Measurements from ENCODE around the gene CYS1.
"Not testable (repeated sequence)": the region's sequence is repeated elsewhere in the genome, so short reads cannot be mapped to it uniquely, and the experiment has no call there.

The CYS1 gene

GRCh38 chr2:10033251-10034006 lies 46.8 kb downstream of the CYS1 start:
- Histone ChIP-seq H3K4me3 (ENCODE audit: low read depth in 1 of 2, low read length in 2 of 2) (no peak overlapping the region), H3K9ac (ENCODE audit: low read depth in 1 of 2, low read length in 2 of 2) (no peak overlapping the region), H3K27ac (ENCODE audit: low read depth, low read length) (no peak overlapping the region), H3K36me3 (ENCODE audit: control insufficient read depth in 1 of 2, insufficient read depth in 2 of 2, low read length in 2 of 2) (no peaks in the 10 kb centered on the region), H3K4me1 (ENCODE audit: control insufficient read depth in 1 of 2, insufficient read depth in 2 of 2, low read length in 2 of 2) (peaks cover 12 to 29% of the 10 kb centered on the region in 2 donors), H3K9me3 (ENCODE audit: control insufficient read depth in 1 of 2, low read length in 2 of 2) (no peaks in the 10 kb centered on the region), H3K27me3 (ENCODE audit: control insufficient read depth in 1 of 2, insufficient read depth in 2 of 2, low read length in 2 of 2) (no peaks in the 10 kb centered on the region)

DNA sequence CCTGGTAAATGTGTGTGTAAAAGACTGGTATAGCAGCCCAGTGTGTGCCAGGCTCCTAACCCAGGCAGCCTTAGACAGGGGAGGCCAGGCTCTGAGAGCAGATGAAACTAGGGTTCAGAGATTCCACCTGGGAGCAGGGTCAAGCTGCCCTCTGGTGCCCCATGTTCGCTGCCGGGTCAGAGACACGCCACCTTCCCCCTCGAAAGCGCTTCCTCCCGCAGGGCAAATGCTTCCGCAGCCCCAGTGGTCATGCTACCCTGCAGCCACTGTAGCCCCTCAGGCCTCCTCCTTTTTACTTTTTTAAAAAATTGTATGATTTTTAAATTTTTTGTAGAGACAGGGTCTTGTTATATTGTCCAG lies 47.5 kb downstream of the CYS1 start:
- Histone ChIP-seq H3K36me3 (ENCODE audit: control insufficient read depth in 1 of 2, insufficient read depth in 2 of 2, low read length in 2 of 2) (no peaks in the 10 kb centered on the region), H3K4me1 (ENCODE audit: control insufficient read depth in 1 of 2, insufficient read depth in 2 of 2, low read length in 2 of 2) (peaks cover 12 to 29% of the 10 kb centered on the region in 2 donors), H3K27ac (ENCODE audit: low read depth, low read length) (no peak overlapping the region), H3K9ac (ENCODE audit: low read depth in 1 of 2, low read length in 2 of 2) (no peak overlapping the region), H3K27me3 (ENCODE audit: control insufficient read depth in 1 of 2, insufficient read depth in 2 of 2, low read length in 2 of 2) (no peaks in the 10 kb centered on the region), H3K9me3 (ENCODE audit: control insufficient read depth in 1 of 2, low read length in 2 of 2) (no peaks in the 10 kb centered on the region), H3K4me3 (ENCODE audit: low read depth in 1 of 2, low read length in 2 of 2) (no peak overlapping the region)

DNA sequence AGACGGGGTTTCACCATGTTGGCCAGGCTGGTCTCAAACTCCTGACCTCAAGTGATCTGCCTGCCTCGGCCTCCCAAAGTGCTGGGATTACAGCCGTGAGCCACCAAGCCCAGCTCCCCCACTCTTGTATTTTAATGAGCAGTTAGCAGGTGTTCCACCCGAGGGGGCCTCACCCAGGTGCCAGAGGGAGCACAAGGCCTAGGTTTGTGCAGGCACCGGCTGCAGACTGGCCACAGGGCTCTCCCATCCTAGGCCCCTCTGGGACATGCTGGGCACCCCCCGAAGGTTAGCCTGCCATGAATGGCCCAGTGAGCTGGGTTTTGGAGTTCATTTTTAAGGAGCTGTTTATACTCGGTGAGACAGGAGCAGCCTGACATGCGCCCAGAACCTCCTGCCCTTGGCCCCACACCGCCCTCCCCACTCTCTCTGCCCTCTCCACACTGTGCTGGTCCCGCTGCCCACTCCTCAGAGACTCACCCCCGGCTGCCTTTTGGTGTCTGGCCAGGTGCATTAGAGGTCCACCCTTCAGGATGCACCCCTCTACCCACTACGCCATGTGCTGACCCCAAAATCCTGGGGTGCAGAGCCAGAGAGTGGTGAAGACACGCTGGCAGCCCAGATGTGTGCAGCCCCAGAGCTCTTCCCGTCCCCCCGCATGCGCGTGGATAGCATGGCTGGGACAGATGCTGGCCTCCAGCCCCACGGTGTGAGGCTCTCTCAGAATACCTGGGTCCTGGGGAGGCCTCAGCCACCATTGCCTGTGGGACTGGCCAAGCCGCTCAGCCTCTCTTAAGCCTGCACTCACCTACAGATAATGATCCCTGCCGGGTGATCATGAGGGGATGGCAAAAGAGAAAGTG lies 48.1 kb downstream of the CYS1 start:
- Histone ChIP-seq H3K4me1 (ENCODE audit: control insufficient read depth in 1 of 2, insufficient read depth in 2 of 2, low read length in 2 of 2) (peaks cover 12 to 29% of the 10 kb centered on the region in 2 donors), H3K9ac (ENCODE audit: low read depth in 1 of 2, low read length in 2 of 2) (no peak overlapping the region), H3K27ac (ENCODE audit: low read depth, low read length) (no peak overlapping the region), H3K9me3 (ENCODE audit: control insufficient read depth in 1 of 2, low read length in 2 of 2) (no peaks in the 10 kb centered on the region), H3K36me3 (ENCODE audit: control insufficient read depth in 1 of 2, insufficient read depth in 2 of 2, low read length in 2 of 2) (no peaks in the 10 kb centered on the region), H3K4me3 (ENCODE audit: low read depth in 1 of 2, low read length in 2 of 2) (no peak overlapping the region), H3K27me3 (ENCODE audit: control insufficient read depth in 1 of 2, insufficient read depth in 2 of 2, low read length in 2 of 2) (no peaks in the 10 kb centered on the region)

DNA sequence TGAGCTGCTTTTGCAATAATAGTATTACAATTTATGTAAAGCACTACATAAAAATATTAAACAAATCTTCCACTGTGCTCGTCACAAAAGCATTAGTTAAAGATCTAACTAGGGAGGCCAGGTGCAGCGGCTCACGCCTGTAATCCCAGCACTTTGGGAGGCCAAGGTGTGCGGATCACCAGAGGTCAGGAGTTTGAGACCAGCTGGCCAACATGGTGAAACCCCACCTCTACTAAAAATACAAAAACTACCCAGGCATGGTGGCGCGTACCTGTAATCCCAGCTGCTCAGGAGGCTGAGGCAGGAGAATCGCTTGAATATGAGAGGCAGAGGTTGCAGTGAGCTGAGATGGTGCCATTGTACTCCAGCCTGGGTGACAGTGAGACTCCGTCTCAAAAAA lies 49.4 kb downstream of the CYS1 start:
- peaks cover 1 to 18% of the 10 kb centered on the region in 2 donors for H3K4me1 ChIP-seq (ENCODE audit: control insufficient read depth in 1 of 2, insufficient read depth in 2 of 2, low read length in 2 of 2)
- not testable (repeated sequence) for H3K9me3 ChIP-seq (ENCODE audit: control insufficient read depth in 1 of 2, low read length in 2 of 2); H3K27ac ChIP-seq (ENCODE audit: low read depth, low read length); H3K4me3 ChIP-seq (ENCODE audit: low read depth in 1 of 2, low read length in 2 of 2); H3K9ac ChIP-seq (ENCODE audit: low read depth in 1 of 2, low read length in 2 of 2); H3K36me3 ChIP-seq (ENCODE audit: control insufficient read depth in 1 of 2, insufficient read depth in 2 of 2, low read length in 2 of 2); H3K27me3 ChIP-seq (ENCODE audit: control insufficient read depth in 1 of 2, insufficient read depth in 2 of 2, low read length in 2 of 2)

GRCh38 chr2:10030311-10030736 lies 49.9 kb downstream of the CYS1 start:
- Histone ChIP-seq H3K27ac (ENCODE audit: low read depth, low read length) (no peak overlapping the region), H3K4me1 (ENCODE audit: control insufficient read depth in 1 of 2, insufficient read depth in 2 of 2, low read length in 2 of 2) (peaks cover 0 to 16% of the 10 kb centered on the region in 2 donors), H3K36me3 (ENCODE audit: control insufficient read depth in 1 of 2, insufficient read depth in 2 of 2, low read length in 2 of 2) (no peaks in the 10 kb centered on the region), H3K9me3 (ENCODE audit: control insufficient read depth in 1 of 2, low read length in 2 of 2) (no peaks in the 10 kb centered on the region), H3K27me3 (ENCODE audit: control insufficient read depth in 1 of 2, insufficient read depth in 2 of 2, low read length in 2 of 2) (no peaks in the 10 kb centered on the region), H3K9ac (ENCODE audit: low read depth in 1 of 2, low read length in 2 of 2) (peak overlapping the region in 1 of 2 donors; percentile 2), H3K4me3 (ENCODE audit: low read depth in 1 of 2, low read length in 2 of 2) (no peak overlapping the region)

DNA sequence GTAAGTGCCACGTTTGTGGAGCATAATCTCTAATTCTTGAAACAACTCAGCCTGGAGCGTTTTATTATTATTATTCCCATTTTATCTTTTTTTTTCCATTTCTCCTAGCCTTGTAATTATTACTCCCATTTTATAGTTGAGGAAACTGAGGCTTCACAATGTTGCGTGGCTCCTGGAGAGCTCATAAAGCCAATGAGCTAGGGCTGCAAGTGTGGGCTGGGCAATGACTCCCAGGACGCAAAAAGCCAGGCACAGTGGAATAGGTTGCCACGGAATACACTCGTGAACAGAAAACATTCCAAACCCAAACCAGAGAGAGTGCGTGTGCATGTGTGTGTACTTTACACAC lies 50.4 kb downstream of the CYS1 start:
- Histone ChIP-seq H3K9me3 (ENCODE audit: control insufficient read depth in 1 of 2, low read length in 2 of 2) (no peaks in the 10 kb centered on the region), H3K27me3 (ENCODE audit: control insufficient read depth in 1 of 2, insufficient read depth in 2 of 2, low read length in 2 of 2) (no peaks in the 10 kb centered on the region), H3K9ac (ENCODE audit: low read depth in 1 of 2, low read length in 2 of 2) (peak overlapping the region in 1 of 2 donors; percentile 2), H3K36me3 (ENCODE audit: control insufficient read depth in 1 of 2, insufficient read depth in 2 of 2, low read length in 2 of 2) (no peaks in the 10 kb centered on the region), H3K27ac (ENCODE audit: low read depth, low read length) (no peak overlapping the region), H3K4me3 (ENCODE audit: low read depth in 1 of 2, low read length in 2 of 2) (no peak overlapping the region), H3K4me1 (ENCODE audit: control insufficient read depth in 1 of 2, insufficient read depth in 2 of 2, low read length in 2 of 2) (peaks cover 0 to 16% of the 10 kb centered on the region in 2 donors)

- Histone ChIP-seq H3K9ac (ENCODE audit: low read depth in 1 of 2, low read length in 2 of 2) (peak overlapping the region in 1 of 2 donors; percentile 10), H3K27me3 (ENCODE audit: control insufficient read depth in 1 of 2, insufficient read depth in 2 of 2, low read length in 2 of 2) (no peaks in the 10 kb centered on the region), H3K36me3 (ENCODE audit: control insufficient read depth in 1 of 2, insufficient read depth in 2 of 2, low read length in 2 of 2) (no peaks in the 10 kb centered on the region), H3K9me3 (ENCODE audit: control insufficient read depth in 1 of 2, low read length in 2 of 2) (no peaks in the 10 kb centered on the region), H3K4me3 (ENCODE audit: low read depth in 1 of 2, low read length in 2 of 2) (no peak overlapping the region), H3K27ac (ENCODE audit: low read depth, low read length) (peak overlapping the region; percentile 10), H3K4me1 (ENCODE audit: control insufficient read depth in 1 of 2, insufficient read depth in 2 of 2, low read length in 2 of 2) (peaks cover 0 to 16% of the 10 kb centered on the region in 2 donors)
Observed at GRCh38 chr2:10028988-10029874, 51.0 kb downstream of the CYS1 start.

DNA sequence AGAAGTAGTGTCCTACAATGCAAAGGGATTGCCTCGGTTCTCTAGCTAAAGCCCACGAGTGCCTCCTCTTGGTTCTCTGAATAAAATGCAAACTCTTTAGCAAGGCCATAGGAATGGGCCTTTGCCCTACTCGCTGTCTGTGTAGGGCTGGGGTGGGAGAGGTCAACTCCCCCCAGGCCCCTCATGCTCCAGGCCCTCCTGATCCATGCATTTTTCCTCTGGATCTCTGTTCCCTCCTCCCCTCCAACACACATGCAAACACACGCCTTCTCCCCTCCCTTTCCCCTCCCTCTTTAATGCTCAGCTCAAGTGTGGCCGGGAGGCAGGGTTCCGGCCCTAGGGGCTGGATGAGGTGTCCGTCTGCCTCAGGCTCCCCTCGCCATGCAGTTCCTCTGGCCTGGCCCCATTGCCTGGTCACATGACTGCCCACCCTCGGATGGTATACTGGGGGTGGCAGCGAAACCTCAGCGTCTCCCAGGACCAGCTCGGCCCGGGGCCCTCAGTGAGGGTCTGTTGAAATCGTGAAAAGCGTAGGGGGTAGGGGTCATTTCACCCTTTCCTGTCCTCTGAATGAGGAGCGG lies 51.7 kb downstream of the CYS1 start:
- Histone ChIP-seq H3K9ac (ENCODE audit: low read depth in 1 of 2, low read length in 2 of 2) (no peak overlapping the region), H3K27ac (ENCODE audit: low read depth, low read length) (no peak overlapping the region)

DNA sequence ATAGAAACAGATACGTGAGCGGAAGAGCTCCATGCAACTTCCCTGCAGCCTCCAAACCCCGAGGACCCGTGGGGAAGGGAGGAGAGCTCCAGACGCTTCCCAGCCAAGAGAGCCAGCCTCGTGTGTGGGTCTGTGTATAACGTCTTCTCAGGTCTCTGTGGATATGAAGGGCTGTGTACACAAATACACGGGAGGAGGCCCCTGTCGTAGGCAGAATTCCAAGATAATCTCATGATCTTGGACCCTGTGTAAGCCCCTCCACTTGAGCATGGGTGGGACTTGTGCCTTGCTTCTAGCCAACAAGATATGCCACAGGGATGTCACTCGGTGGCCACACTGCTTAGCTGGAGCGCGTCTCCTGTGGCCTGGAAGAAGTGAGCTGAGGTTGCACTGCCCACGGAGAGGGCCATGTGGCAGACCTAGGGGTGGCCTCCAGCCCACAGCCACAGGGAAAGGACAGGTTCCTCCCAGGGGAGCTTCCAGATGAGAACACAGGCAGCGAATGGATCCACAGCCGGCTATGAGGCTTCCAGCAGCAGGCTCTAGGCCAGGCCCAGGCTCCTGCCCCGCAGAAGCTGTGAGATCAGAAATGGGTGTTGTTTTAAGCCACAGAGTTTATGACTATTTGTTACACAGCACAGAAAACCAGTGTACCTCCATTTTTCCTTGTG lies 52.4 kb downstream of the CYS1 start:
- no peaks in the 10 kb centered on the region for H3K36me3 ChIP-seq (ENCODE audit: control insufficient read depth in 1 of 2, insufficient read depth in 2 of 2, low read length in 2 of 2)
- no peak overlapping the region for H3K9ac ChIP-seq (ENCODE audit: low read depth in 1 of 2, low read length in 2 of 2)
- H3K27me3 ChIP-seq (ENCODE audit: control insufficient read depth in 1 of 2, insufficient read depth in 2 of 2, low read length in 2 of 2): no peaks in the 10 kb centered on the region
- no peak overlapping the region for H3K4me3 ChIP-seq (ENCODE audit: low read depth in 1 of 2, low read length in 2 of 2)
- H3K27ac ChIP-seq (ENCODE audit: low read depth, low read length): no peak overlapping the region
- H3K9me3 ChIP-seq (ENCODE audit: control insufficient read depth in 1 of 2, low read length in 2 of 2): no peaks in the 10 kb centered on the region
- peaks cover 9 to 24% of the 10 kb centered on the region in 2 donors for H3K4me1 ChIP-seq (ENCODE audit: control insufficient read depth in 1 of 2, insufficient read depth in 2 of 2, low read length in 2 of 2)

More for the DNA sequence above, 51.7 kb downstream of the CYS1 start:
- Histone ChIP-seq H3K36me3 (ENCODE audit: control insufficient read depth in 1 of 2, insufficient read depth in 2 of 2, low read length in 2 of 2) (no peaks in the 10 kb centered on the region), H3K27me3 (ENCODE audit: control insufficient read depth in 1 of 2, insufficient read depth in 2 of 2, low read length in 2 of 2) (no peaks in the 10 kb centered on the region), H3K4me3 (ENCODE audit: low read depth in 1 of 2, low read length in 2 of 2) (no peak overlapping the region), H3K9me3 (ENCODE audit: control insufficient read depth in 1 of 2, low read length in 2 of 2) (no peaks in the 10 kb centered on the region), H3K4me1 (ENCODE audit: control insufficient read depth in 1 of 2, insufficient read depth in 2 of 2, low read length in 2 of 2) (peaks cover 2 to 17% of the 10 kb centered on the region in 2 donors)

Data from duodenal mucosa (tissue), 2 donors.